ENCODE data around the gene CCDC86.
"Not testable (repeated sequence)": the region's sequence is repeated elsewhere in the genome, so short reads cannot be mapped to it uniquely, and the experiment has no call there.

DNA sequence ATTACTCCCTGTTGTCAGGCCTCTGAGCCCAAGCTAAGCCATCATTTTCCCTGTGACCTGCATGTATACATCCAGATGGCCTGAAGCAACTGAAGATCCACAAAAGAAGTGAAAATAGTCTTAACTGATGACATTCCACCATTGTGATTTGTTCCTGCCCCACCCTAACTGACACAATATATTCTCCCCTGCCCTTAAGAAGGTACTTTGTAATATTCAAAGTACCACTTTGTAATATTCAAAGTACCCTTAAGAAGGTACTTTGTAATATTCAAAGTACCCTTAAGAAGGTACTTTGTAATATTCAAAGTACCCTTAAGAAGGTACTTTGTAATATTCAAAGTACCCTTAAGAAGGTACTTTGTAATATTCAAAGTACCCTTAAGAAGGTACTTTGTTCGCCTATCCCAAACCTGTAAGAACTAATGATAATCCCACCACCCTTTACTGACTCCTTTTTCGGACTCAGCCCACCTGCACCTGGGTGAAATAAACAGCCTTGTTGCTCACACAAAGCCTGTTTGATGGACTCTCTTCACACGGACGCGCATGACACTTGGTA is 18.1 kb upstream of the CCDC86 start:
- not testable (repeated sequence) for TF ChIP-seq HNRNPL (IDR thresholded peaks at IDR 0.05; ENCODE audit: low read depth, low read length); ZFP36 (IDR thresholded peaks at IDR 0.05; ENCODE audit: low read depth, low read length, partially characterized antibody); SMARCC2 (IDR thresholded peaks at IDR 0.05; ENCODE audit: low read depth); HDAC6 (IDR thresholded peaks at IDR 0.05; ENCODE audit: low read depth, low read length); NCOA1 (IDR thresholded peaks at IDR 0.05; ENCODE audit: low read depth); SIRT6 (IDR thresholded peaks at IDR 0.05; ENCODE audit: low read depth, low read length); SMARCA5 (IDR thresholded peaks at IDR 0.05); XRCC3 (IDR thresholded peaks at IDR 0.05); ZNF23 (CRISPR knock-in tag; IDR thresholded peaks at IDR 0.05); PHF8 (IDR thresholded peaks at IDR 0.05; ENCODE audit: borderline replicate concordance, low read length)
- TF ChIP-seq, protein P1, sequence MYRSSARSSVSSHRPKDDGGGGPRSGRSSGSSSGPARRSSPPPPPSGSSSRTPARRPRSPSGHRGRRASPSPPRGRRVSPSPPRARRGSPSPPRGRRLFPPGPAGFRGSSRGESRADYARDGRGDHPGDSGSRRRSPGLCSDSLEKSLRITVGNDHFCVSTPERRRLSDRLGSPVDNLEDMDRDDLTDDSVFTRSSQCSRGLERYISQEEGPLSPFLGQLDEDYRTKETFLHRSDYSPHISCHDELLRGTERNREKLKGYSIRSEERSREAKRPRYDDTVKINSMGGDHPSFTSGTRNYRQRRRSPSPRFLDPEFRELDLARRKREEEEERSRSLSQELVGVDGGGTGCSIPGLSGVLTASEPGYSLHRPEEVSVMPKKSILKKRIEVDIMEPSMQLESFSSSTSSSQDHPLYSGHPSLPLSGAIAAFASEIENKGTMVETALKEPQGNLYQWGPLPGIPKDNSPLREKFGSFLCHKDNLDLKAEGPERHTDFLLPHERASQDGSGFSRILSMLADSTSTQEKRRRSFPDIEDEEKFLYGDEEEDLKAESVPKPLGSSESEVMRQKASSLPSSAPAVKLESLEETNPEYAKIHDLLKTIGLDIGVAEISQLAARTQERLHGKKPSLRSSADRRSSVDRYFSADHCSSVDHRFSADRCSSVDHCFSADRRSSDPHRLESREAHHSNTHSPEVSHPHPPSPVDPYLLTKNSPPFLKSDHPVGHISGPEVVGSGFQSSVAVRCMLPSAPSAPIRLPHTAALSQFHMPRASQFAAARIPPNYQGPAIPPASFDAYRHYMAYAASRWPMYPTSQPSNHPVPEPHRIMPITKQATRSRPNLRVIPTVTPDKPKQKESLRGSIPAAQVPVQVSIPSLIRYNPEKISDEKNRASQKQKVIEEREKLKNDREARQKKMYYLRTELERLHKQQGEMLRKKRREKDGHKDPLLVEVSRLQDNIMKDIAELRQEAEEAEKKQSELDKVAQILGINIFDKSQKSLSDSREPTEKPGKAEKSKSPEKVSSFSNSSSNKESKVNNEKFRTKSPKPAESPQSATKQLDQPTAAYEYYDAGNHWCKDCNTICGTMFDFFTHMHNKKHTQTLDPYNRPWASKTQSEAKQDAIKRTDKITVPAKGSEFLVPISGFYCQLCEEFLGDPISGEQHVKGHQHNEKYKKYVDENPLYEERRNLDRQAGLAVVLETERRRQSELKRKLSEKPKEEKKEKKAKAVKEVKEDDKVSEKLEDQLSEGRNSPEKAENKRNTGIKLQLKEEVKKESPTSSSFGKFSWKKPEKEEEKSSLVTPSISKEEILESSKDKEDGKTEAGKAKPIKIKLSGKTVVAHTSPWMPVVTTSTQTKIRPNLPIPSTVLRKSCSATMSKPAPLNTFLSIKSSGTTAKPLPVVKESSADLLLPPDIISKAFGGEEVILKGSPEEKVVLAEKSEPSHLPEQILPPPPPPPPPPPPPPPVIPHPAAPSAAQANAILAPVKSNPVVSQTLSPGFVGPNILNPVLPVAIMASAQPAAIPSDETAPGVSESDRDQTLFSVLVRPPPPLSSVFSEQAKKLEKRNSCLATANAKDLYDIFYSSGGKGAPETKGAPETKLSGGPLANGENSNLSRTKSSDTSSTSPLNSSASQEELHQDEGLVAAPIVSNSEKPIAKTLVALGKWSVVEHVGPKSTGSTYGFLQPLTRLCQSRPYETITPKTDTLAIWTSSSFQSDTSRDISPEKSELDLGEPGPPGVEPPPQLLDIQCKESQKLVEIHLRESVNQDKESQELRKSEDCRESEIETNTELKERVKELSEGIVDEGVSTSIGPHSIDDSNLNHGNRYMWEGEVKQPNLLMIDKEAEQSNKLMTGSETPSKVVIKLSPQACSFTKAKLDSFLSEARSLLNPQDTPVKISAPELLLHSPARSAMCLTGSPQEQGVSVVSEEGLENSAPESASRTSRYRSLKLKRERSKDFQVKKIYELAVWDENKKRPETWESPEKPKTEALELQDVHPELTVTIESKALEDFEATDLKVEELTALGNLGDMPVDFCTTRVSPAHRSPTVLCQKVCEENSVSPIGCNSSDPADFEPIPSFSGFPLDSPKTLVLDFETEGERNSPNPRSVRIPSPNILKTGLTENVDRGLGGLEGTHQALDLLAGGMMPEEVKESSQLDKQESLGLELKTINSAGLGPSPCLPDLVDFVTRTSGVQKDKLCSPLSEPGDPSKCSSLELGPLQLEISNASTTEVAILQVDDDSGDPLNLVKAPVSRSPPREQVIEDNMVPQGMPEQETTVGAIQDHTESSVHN (IDR thresholded peaks at IDR 0.05; ENCODE audit: borderline replicate concordance in 1 of 2, low read depth in 1 of 2) = not testable (repeated sequence)
- TF ChIP-seq, protein P2, sequence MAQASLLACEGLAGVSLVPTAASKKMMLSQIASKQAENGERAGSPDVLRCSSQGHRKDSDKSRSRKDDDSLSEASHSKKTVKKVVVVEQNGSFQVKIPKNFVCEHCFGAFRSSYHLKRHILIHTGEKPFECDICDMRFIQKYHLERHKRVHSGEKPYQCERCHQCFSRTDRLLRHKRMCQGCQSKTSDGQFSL (CRISPR knock-in tag; IDR thresholded peaks at IDR 0.05) = not testable (repeated sequence)
- TF ChIP-seq, protein P2 (tag; IDR thresholded peaks at IDR 0.05) = not testable (repeated sequence)
- TF ChIP-seq, protein P3, sequence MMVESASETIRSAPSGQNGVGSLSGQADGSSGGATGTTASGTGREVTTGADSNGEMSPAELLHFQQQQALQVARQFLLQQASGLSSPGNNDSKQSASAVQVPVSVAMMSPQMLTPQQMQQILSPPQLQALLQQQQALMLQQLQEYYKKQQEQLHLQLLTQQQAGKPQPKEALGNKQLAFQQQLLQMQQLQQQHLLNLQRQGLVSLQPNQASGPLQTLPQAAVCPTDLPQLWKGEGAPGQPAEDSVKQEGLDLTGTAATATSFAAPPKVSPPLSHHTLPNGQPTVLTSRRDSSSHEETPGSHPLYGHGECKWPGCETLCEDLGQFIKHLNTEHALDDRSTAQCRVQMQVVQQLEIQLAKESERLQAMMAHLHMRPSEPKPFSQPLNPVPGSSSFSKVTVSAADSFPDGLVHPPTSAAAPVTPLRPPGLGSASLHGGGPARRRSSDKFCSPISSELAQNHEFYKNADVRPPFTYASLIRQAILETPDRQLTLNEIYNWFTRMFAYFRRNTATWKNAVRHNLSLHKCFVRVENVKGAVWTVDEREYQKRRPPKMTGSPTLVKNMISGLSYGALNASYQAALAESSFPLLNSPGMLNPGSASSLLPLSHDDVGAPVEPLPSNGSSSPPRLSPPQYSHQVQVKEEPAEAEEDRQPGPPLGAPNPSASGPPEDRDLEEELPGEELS (CRISPR knock-in tag; IDR thresholded peaks at IDR 0.05; ENCODE audit: borderline replicate concordance) = not testable (repeated sequence)
